RPMI8226 (cell line): ENCODE results near the gene NDUFA8.

Experiments
- DNase-seq: peaks from one replicate; pipeline ENCODE4 v3.0.0-alpha.2; 2015

Gene NDUFA8

DNA sequence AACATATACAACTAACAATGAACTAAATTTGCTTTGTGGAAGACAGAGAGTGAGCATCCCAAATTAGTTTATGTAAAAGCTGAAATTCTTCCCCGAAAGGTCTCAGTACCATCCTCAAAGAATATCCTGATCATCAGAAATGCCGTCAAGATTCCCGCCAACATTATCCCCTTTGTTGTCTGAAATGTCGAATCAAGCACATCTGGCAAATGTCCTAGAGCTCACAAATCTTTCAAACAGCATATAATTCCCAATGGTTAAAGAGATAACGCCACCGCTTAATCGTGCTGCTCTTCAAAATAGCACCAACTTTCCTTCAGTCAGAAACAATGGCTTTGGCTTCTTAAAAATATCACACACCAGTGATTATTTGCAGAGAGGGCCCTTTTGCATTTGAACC, 23.9 kb upstream of the NDUFA8 start:
- no peak for DNase-seq

DNA sequence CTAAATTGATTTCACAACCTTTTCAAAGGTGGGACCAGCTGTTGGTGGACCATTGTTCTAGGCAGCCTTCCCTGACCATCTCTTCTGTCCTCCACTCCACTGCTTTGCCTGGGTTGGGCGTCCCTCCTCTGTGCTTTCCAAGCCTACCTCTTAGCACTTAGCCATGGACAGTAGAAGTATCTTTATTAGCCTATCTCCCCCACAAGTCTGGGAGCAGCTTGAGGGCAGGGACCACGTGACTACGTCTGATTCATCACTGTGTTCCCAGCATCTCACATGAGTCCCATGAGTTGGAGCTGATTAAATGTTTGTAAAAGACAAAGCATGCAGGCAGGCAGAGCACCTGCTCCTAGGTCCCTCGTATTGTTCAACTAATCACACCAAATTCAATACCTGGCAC, 21.1 kb upstream of the NDUFA8 start:
- DNase-seq: no peak

DNA sequence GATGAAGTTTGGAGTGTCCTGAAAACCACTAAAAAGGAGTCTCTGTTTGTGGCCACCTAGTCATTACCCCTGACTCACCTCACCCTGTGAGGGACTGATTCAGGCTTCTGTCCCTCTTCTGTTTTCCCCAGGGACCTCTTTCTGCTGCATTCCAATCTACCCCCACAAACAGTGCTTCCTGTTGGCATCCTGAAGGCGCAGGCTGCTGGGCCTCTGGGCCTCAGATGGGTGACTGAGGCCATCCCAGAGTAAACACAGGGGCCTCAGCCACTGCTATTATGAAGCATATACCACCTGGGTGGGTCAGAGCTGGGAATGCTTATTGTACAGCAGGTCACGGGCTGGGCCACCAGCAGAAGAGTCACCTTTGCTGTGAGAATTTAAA, 20.1 kb upstream of the NDUFA8 start:
- no peak for DNase-seq

DNA sequence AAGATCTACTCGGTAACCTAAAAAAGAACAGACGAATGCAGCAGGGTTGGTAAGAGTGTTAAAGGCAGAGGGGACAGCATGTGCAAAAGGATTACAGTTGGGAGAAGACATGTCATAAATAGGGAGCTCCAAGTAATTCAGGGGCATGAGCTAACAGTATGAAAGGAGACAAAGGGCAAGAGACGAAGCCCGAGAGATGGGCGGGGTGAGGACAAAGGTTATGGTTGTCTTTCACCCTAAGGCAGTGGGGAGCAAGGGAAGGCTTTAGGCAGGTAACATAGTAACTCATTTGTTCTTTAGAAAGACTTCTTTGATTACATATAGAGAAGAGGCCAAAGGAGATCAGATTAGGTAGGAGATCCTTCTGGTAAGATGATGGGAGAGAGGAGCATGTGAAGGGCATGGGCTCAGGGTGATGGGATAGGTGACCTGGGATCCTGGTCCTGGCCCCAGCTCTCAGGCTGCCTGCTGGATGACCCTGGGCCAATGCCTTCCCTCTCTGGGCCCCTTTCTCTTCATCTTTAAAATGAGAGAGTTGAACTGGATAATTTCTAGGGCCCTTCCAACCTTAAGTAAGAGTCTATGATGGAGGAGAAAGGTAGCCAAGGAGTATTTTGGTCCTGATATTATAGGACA, 19.6 kb upstream of the NDUFA8 start:
- no peak for DNase-seq

- DNase-seq: no peak
These were observed 17.3 kb upstream of the NDUFA8 start for GRCh38 chr9:122176916-122177315.

DNA sequence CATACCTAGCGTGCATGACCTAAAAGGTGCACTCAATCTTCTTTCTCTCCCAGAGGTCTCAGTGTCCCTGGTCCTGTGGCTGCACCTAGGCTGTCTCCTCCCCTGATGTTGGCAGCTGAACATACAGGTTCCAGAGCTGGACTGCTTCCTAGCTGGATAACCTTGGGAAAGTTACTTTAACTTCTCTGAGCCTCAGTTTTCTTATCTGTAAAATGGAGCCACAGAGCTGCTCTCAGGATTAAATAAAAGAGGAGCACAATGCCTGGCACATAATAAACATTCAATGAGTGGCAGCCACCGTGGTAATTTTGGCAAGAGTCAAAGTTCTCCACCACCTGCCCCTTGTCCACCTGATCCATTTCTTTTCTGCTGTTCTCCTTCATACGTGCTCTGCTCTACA, 14.1 kb upstream of the NDUFA8 start:
- DNase-seq: no peak

DNA sequence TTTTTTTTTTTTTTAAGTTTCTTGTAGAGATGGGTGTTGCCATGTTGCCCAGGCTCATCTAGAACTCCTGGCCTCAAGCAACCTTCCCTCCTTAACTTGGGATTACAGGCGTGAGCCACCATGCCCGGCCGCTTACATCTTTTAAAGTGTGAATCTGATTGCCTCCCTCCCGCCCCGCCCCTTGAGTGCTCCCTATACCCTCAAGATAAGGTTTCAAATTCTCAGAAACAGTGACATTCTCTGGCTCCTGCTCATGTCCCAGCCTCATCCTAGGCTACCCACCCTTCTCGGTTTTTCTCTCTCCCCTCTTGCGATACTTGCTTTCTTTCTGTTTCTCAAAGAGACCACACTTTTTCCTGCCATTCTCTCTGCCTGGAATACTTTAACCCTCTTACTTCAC, 12.6 kb upstream of the NDUFA8 start:
- DNase-seq: no peak

- DNase-seq: no peak
These were observed 8.8 kb upstream of the NDUFA8 start for GRCh38 chr9:122168356-122168755.

DNA sequence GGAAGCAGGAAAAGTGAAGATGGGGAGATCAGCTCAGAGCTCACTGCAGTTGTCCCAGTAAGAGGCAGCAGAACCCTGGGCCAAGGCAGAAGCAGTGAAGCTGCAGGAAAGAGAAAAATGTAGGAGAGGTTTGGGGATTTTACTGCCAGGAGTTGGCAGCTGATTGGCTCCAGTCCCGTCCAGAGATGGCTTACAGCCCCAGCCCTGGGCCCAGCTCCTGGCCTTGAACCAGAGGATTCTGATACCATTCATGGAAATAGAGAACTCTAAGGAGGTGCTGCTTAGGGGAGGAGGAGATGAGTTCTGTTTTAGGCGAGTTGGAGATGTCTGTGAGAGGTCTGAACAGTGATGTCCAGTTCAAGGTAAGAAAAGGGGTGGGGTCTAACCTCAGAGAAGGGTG, 4.7 kb upstream of the NDUFA8 start:
- no peak for DNase-seq

DNA sequence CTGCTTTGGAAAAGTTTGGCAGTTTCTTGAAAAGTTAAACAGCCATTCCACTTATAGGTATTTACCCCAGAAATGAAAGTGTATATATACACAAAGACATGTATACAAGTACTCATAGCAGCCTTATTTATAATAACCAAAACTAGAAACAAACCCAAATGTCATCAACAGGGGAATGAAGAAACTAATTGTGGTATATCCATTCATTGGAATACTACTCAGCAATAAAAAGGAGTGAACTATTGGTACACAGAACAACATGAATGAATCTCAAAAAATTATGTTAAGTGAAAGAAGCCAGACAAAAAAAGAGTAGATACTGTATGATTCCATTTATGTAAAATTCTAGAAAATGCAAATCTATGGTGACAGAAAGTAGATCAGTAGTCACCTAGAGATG, 2.8 kb upstream of the NDUFA8 start:
- DNase-seq: no peak

- no peak for DNase-seq
These were observed 307 bp upstream of the NDUFA8 start for GRCh38 chr9:122159925-122160246.

- peak; percentile 61 for DNase-seq
These were observed 1.4 kb downstream of the NDUFA8 start for GRCh38 chr9:122158202-122158601.

DNA sequence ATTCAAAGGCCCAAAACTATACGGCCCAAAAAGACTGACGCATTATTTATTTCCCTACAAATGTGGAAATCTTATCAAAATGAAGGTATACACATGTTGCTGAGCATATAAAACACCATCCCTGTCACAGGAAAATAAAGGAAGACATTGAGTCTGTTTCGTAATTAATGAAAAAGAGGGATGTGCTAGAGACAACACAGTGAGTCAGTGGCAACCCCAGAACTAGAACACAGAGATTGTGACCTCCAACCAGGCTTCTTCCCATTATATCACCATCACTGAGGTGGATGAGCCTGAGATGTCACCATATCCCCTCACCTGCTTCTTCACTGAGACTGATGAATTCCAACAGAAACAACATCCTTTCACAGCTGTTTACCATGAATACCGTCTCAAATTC, 3.8 kb downstream of the NDUFA8 start:
- DNase-seq: no peak

GRCh38 chr9:122151267-122151828, 8.2 kb downstream of the NDUFA8 start:
- DNase-seq: no peak

GRCh38 chr9:122145592-122145863, 14.1 kb downstream of the NDUFA8 start:
- no peak for DNase-seq

- no peak for DNase-seq
These were observed 14.6 kb downstream of the NDUFA8 start for GRCh38 chr9:122144836-122145591.

DNA sequence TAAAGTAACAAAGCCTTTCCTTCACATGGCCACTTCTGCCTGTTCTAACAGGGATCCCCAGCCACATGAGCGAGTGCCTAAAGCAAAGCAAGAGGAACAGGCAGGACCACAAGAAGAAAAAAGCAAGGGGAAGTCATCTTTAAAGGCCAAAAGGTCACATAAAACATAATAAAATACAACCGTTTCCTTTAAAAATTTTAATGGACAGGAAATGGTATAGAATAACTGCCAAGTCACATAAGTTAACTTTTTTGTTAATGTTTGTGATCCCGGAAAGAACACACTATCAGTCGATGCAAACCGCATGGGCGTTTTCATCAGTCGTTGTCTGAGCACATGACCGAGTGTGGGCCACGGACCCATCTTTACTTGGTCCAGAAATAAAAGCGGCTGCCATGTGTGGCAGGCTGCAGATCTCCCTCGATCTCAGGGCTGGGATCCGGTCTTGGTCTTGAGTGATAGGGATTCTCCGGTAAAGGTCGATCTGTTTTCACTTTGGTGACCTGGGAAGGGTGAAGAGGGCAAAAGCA, 15.6 kb downstream of the NDUFA8 start:
- no peak for DNase-seq

DNA sequence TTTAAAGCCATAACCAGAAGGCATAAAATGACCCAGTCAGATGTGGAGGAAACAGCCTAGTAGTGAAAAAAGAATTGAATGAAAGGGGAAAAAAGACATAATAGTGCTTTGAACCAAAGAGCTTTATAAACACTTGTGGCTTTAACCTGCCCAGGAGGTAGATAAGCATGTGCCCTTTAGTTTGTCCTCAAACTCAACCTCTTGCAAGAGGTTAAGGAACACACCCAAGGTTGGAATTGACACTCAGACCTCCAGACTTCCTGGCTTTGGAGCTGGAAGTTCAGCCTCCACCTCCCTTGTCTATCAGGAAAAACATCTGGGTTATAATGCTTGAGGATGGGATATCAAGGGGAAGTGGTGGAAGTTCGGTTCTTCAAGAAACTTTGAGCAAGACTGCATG, 16.3 kb downstream of the NDUFA8 start:
- DNase-seq: no peak

DNA sequence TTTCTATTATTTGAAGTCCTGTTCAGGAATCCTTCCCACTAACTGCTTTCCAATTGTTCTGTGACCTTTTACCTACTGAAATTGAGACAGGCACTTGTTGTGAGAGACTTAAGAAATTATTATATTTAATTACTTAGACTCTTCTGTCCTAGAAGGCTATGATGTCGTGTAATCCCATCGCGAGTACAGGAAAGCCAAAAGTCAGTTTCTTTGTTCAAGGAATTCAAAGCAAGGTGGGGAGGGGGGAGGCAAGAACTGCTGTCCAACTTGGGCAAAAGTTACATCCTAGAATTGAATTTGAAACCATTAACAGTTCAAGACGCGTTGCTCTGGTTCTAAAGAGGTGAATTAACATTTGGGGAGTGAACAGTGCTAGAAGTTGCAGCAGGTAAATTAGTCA, 17.9 kb downstream of the NDUFA8 start:
- DNase-seq: no peak

DNA sequence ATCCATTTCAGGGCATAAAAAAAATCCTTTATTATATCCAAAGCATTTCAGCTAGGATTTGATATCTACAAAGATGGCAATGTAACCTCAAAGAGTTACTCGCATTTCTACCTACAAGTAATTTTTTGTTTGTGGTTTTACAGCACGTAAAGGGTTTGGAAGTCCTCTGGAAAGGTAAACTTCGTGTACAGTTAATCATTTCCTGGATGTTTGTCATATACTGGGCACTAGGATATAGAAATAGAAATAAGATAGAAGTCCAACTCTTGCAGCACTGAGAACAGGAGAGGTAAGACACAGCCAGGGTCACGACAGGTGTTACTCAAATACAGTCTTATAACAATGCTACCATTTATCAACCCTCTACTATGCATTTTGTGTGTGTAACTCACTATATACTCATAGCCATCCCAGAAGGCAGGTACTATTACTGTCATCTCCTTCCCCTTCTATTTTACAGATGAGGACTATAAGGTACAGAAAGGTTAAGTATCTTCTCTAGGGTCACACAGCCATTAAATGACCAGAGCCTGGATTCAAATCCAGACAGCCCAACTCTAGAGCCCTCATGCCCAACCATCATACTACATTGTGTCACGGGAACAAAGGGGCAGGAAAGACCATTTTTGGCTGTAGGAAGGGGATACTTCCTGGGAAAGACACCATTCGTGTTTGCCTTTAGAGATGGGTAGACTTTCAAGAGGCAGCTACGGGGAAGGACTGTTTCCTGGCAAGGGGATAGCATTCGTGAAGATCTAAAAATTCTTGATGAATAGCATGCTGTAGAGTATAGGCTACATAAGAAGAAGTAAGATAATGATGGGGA, 19.0 kb downstream of the NDUFA8 start:
- DNase-seq: no peak

GRCh38 chr9:122138560-122139268, 20.9 kb downstream of the NDUFA8 start:
- DNase-seq: no peak

DNA sequence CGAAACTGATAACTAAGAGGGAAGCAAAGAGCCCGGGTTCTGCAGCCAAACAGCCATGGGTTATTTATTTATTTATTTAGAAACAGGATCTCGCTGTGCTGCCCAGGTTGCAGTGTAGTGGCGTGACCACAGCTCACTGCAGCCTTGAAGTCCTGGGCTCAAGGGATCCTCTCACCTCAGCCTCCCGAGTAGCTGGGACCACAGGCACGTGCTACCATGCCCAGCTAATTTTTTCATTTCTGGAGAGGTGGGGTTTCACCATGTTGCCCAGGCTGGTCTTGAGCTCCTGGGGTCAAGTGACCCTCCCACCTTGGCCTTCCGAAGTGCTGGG, 24.1 kb downstream of the NDUFA8 start:
- no peak for DNase-seq

DNA sequence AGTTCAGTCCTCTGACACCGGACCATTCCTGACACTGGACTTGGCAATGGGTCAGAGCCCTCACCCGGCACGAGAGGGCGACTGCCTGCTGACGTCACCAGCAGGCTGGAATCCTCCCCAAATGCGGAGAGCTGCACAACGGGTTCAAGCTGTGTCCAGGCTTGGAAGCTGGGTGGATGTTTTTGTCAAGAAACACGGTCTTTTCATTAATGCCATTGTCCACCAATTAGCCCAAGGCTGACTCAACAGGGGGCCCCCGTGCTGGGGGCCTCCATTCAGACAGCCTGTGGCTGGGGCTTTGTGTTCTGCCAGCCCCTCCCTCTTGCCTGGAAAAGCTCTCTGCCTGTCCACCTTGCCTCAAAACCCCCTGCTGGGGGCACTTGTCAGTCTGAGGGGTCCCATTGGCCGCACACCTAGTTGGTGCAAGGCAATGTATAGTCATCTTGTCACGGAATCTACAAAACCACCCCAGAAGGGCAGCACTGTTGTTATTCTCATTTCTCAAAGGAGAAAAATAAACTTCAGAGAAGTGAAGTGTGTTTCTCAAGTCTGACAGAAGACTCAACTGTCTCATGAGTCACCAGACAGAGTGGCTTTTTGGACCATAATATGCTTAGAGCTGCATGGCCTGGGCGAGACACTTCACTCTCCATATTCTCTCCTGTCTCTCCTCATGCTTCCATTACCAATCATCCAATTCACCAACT, 24.6 kb downstream of the NDUFA8 start:
- DNase-seq: no peak
